D341Med (cell line): Measurements from ENCODE around the gene ANGPT4.
"Not testable (repeated sequence)": the region's sequence is repeated elsewhere in the genome, so short reads cannot be mapped to it uniquely, and the experiment has no call there.

Source experiments
- DNase-seq: peaks from one replicate; pipeline ENCODE4 v3.0.0; 2012; ENCODE audit warnings: low spot score

The ANGPT4 gene

GRCh38 chr20:873875-874607 lies 42.1 kb downstream of the ANGPT4 start:
- DNase-seq, result no peak

- no peak for DNase-seq
Observed at GRCh38 chr20:872855-873520, 43.1 kb downstream of the ANGPT4 start.

- no peak for DNase-seq
Observed at GRCh38 chr20:871948-872347, 44.2 kb downstream of the ANGPT4 start.

DNA sequence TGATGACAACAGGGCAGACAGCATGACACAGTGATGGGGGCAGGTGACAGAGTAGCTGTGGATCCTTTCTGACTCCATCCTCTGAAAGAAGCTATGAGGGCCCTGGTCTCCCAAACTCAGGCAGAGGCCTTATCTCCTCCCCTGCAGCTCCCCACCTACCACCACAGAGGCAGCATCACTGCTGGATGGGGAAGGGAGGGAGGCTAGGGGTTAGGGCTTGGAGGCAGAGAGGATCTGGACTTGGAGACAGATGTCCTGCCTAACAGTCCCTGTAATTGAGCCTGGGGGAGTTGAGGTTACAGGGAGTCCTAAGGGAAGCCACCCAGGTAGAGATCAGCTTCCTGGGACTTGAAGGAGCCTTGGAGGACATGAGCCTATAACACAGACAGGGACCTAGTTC lies 44.7 kb downstream of the ANGPT4 start:
- DNase-seq, result no peak

DNA sequence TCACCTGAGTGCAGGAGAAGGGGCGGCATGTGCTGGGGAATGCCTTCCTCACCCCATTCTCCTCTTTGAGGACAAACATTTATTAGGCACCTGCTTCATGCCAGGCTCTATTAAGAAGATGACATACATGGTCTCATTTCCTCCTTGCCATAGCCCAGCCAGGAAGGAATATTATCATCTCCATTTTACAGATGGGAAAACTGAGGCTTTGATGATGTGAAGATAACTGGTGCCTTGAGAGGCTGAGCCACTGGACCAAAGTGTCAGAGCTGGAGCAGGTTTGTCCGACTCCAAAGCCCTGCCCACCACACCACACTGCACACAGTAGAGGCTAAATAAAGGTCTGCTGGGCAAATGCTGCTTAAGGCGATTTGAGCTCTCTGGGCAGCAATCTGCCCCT lies 45.4 kb downstream of the ANGPT4 start:
- no peak for DNase-seq

GRCh38 chr20:869606-870005 lies 46.5 kb downstream of the ANGPT4 start:
- no peak for DNase-seq

GRCh38 chr20:868279-868678 lies 47.9 kb downstream of the ANGPT4 start:
- DNase-seq, result no peak

DNA sequence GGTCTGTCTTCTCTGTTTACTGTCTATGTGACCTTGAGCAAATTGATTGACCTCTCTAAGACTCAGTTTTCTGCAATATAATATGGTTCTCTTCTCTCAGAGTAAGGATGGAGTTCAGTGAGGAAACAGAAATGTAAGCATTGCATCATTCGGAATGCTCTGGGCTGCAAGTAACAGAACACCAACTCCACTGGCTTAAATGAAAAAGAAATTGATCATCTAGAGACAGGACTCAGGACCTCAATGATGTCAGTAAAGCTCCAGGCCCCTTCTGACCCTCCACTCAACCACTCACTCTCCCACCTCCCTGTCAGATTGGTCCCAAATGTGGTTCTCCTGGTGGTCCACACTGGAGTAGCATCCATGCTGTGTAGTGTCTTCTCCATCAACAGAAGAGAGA lies 50.7 kb downstream of the ANGPT4 start:
- no peak for DNase-seq

- no peak for DNase-seq
Observed at GRCh38 chr20:860891-861290, 55.2 kb downstream of the ANGPT4 start.

DNA sequence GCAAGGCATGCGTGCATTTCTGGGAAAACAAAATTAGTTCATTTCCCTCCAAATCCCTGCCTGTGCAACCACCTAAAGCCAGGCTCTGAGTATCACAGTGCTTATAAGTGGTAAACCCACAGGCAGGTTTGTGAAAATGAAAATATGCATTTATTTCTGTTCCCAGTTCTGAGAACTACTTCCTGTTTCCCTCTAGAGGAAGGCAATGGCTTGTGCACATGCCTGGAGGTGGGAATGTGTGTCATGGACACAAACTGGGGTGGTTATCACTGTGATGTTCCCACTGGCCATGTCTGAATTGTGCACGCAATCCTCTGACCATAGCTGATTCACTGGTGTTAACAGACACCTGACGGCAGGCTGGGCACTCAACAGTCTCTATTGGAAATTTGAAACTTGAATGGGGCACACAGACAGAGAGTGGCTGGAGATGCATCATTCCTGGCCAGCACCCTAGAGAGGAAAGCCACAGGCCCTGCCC lies 56.3 kb downstream of the ANGPT4 start:
- no peak for DNase-seq

GRCh38 chr20:858011-858410 lies 58.1 kb downstream of the ANGPT4 start:
- DNase-seq, result no peak

- DNase-seq, result no peak
Observed at GRCh38 chr20:856361-856775, 59.8 kb downstream of the ANGPT4 start.

- no peak for DNase-seq
Observed at GRCh38 chr20:855466-856360, 60.4 kb downstream of the ANGPT4 start.

- DNase-seq, result no peak
Observed at GRCh38 chr20:854601-855000, 61.5 kb downstream of the ANGPT4 start.

DNA sequence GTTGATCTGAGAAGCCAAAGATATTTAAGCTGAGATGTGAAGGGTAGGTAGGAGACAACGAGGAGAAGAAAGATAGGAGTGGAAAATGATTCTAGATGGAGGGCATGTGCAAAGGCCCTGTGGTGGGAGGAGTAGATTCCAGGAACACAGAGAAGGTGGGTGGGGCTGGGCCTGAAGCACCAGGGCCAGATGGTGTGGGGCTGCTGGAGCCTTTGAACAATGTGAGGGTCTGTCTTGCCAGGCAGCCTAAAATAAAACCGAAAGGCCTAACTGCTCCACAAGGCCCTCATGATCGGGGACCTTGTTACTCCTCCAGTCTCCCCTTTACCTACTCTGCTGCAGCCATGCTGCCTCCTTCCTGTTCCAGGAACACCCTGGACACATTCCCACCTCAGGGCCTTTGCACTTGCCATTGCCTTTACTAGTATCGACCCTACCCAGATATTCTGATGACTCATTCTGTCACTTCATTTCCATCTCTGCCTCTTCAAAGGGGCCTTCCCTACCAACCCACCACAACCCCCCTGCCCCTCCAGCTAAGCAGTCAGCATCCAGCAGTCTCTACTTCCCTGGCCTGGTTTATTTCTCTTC lies 62.6 kb downstream of the ANGPT4 start:
- no peak for DNase-seq

- not testable (repeated sequence) for DNase-seq
Observed at GRCh38 chr20:848731-849130, 67.4 kb downstream of the ANGPT4 start.

DNA sequence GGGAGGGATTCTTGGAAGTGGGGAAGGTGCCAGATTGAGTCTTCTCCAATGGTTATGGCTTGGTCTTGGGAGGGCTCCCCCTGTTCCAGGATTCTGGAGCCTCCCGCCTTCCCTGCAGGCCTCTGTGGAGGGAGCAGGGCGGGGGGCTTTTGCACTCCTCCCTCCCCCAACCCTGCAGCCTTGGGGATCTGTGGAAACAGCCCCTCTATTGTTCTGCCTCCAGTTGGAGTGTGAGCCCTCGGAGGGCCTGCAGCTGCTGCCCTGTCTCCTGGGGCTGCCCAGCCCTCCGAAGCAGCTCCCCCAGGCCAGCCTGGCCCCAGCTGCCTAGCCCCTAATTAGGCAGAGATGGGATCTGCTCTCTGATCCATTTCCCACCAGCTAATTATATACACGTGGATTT lies 67.9 kb downstream of the ANGPT4 start:
- no peak for DNase-seq

- DNase-seq, result no peak
Observed at GRCh38 chr20:846894-847278, 69.2 kb downstream of the ANGPT4 start.

DNA sequence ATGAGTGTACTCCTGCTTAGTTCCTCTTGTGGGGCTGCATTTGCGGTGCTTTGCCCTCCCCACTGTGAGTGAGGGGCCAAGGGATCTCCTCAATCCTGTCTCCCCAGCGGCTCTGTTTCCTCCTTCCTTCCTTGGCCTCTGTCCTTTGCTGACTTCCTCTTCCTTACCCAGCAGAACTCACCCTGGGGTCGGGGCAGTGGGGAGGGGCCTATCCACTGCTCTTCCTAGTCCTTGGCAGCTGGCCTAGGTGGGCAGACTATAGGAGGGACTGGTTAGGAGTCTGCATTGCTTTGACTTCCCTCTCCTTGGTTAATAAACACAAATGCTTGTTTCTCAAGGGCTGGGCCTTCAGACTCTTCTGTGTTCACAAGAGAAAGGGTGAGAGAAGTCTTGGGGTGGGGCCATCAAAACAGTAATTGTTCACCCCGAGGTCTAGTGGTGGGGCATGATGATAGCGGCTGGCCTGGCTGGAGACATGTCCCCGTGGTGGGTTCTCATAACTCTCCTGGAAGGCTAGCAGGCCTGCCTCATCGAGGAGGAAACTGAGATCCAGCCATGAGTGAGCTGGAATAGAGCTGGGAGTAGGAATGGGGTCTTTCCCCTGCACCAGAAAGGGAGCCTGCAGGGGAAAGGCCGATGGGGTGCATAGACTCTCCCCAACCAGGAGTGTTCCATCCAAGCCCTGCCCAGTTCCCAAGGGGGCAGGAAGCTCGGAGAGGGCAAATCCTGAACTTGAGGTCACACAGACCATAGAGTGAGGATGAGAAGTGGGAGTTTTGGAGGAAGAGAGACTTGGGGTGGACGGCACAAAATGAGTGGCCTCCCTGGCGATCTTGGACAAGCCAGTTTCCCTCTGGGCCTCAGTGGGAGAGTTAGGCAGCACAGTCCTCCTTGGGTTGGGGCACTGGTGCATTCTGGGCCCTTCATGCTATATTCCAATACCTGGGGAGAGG lies 69.9 kb downstream of the ANGPT4 start:
- no peak for DNase-seq

DNA sequence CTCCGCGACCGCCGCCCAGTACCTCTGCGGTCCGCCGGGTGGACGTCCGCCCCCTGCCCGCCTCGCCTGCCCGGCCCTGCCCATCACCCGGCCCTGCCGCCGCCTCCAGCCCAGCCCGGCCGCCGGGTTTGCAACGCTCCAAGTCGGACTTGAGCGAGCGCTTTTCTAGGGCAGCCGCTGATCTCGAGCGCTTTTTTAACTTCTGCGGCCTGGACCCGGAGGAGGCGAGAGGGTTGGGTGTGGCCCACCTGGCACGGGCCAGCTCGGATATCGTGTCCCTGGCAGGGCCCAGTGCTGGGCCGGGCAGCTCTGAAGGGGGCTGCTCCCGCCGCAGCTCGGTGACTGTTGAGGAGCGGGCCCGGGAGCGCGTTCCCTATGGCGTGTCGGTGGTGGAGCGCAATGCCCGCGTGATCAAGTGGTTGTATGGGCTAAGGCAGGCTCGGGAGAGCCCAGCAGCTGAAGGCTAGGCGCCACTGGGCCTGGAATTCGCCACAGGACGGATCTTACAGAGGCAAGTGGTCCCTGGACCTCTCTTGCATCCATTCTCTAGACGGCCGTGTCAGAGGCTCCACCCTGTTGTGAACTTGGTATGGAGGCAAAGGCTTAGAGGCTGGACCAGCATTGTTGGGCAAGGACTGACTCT lies 70.8 kb downstream of the ANGPT4 start:
- DNase-seq, result no peak
